Left colon (tissue), 2 donors: Measurements from ENCODE around the gene GABRR2. TPM values are rescaled to one million over a fixed set of nuclear protein-coding genes. Genes with fewer than 3 reads are reported as not detected.
"Not testable (repeated sequence)": the region's sequence is repeated elsewhere in the genome, so short reads cannot be mapped to it uniquely, and the experiment has no call there.

Experiments used
- ATAC-seq: fragments of 200-7000 bp; cut with Tn5 transposase; one replicate; pipeline ENCODE4 v1.9.1; 2020; ENCODE audit warnings: mild to moderate bottlenecking, moderate library complexity
- DNase-seq, 2 donors: peaks; one replicate each; pipeline ENCODE4 v3.0.0-alpha.2; 2020
- intact Hi-C, 2 donors: fragments of 100-400 bp; cut with DNase I in 1 of 2; cut with micrococcal nuclease in 1 of 2; formaldehyde crosslinking; loops; one replicate each; pipeline versions ENCODE4 v1.11.2 to v1.14.0; 2022; cut with DNase I, micrococcal nuclease
- total RNA-seq, 2 donors: library from RNA; stranded (reverse); fragmentation: NEBNext Ultra II Directional; extraction: Animal tissue kit (Norgen Biotek cat#: 25700); gene quantifications; one replicate each; pipeline ENCODE4 v1.2.1, GENCODE V29; 2021
- donor health status: DM: no; HTN: no; CAD: no.
- donor health status: DM: yes; HTN: yes; CAD: no.

The GABRR2 gene
- total RNA-seq, 2 donors from 2014 or later: 0.55 to 0.75 TPM

DNA sequence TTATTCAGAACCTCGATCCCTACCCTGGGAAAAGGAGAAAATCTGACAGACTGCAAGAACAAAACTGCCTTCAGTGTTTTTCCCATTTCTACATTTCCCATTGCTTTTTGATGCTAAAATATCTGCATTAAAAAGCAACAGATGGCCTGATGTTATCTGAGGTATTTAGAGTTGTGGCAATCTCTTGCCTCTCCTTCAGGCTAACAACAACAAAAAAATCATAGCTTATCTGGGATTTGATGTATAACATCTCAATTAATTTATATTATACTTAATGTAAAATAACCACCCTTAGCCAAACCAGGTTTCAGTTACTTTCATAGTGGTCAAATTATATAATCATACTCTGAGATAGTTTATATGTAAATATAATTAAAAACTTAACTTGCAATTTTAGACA, 15.8 kb upstream of the GABRR2 start:
- intact Hi-C loops: no loop called here
- ATAC-seq: no peak
- no peak for DNase-seq

DNA sequence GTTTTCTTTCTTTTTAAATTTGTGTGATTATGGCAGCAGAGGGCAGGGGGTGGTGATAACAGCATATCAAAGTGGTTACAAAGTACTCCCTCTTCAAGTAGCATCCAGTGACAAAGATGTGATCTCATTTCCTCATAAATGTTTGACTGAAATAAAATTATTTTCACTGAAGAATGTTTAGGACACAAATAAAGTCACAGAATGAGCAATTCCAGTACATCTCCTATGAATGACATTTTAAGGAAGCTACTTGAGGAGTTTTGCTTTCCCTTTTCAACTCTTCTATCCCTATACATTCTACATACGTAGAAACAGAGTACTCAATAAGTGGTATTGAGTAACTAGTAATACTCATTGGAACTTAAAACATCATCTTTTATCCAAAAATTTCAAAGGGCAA, 13.9 kb upstream of the GABRR2 start:
- intact Hi-C loops: no loop called here
- no peak for ATAC-seq

DNA sequence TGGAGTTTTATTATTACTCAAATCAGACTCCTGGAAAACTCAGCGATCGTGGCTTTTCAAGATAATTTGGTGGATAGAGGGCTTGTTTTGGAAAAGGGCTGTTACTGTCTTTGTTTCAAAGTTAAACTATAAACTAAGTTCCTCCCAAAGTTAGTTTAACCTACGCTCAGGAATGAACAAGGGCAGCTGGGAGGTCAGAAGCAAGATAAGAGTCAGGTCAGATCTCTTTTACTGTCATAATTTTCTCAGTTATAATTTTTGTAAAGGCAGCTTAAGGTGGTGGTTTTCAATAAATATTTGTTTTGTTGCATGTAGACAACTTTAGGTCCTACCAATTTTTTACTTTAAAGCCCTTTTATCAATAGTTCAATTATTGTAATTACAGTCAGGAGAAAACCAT, 9.2 kb upstream of the GABRR2 start:
- intact Hi-C loops: no loop called here
- no peak for DNase-seq
- ATAC-seq: no peak

More for the DNA sequence above, 13.9 kb upstream of the GABRR2 start:
- DNase-seq: no peak

DNA sequence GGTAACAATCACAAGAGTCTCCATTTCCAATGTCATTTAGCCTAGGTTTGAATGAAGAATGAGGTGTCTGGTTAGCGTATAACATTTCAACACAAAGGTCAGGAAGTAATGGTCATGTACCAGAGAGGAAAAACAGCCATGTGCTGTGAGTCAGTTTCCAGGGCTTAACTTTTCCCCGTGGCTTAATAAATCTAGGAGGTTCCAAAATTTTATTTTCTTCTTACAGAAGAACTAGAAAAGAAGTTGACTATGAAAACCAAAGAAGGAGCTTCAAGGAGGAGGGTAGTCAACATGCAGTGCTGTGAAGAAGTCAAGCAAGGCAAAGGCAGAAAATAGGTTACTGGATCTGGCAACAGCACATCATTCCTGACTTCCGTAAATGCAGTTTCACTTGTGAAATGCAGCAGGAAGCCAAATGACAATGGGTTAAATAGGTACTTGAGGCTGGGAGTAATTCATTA, 8.4 kb upstream of the GABRR2 start:
- DNase-seq: no peak
- ATAC-seq: no peak
- intact Hi-C loops: no loop called here

DNA sequence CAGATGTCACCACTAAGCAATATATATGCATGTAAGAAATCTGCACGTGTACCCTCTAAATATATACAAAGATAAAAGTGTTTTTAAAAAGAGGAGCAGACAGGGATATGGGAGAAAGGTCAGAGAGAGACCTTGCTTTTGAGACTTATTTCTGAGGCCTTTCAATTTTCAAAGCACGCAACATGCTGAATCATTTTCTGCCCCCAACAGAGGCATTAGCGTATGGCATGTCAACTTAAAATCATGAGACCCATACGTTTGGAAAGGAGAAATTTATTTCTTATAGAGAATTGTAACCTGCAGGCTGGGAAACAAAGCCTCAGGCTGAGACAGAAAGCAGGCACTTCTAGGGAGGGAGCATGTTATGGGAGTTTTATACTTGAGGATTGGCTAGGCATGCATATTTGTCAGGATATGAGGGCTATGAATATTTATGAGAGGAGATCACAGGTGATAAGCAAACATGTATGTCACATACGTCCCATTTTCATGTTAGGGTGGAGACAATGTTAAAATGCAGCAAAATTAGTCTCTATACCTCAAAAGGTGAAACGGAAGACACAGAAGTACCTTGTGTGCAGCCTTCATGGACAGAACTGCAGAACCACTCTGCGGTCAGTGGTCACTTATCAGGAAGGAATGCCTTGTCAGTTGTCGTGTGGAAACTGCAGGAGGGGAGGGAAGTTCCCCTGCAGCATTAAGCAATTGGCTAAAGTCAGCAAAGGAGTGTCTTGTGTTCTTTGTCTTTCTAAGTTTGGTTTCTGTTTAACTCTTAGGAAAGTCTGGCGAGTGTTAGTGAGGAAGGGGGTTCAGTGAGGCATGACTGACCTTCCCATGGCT, 6.3 kb upstream of the GABRR2 start:
- no peak for DNase-seq
- intact Hi-C loops: no loop called here

DNA sequence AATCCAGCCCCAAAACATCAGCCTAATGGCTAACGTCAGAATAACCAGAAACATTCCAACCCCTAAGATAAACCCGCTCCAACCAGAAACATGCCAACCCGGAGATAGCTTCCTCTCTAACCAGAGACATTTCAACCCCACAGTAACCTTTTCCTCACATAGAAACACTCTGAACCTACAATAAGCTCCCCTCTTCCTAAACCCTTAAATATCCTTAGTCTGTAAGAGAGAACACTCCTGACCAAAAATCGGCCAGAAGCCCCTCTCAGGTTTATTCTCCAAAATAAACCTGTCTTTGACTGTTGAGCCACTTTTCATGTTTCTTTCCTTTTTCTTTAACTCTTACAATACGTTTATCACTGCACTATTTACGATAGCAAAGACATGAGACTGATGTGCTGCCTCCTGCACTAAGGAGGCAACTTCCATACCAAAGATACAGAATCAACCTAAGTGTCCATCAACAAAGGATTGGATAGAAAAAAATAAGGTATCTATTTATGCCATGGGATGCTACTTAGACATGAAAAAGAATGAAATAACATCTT, 5.0 kb upstream of the GABRR2 start:
- intact Hi-C loops: no loop called here
- no peak for DNase-seq
- no peak for ATAC-seq

More for the DNA sequence above, 6.3 kb upstream of the GABRR2 start:
- ATAC-seq: peak; percentile 52

DNA sequence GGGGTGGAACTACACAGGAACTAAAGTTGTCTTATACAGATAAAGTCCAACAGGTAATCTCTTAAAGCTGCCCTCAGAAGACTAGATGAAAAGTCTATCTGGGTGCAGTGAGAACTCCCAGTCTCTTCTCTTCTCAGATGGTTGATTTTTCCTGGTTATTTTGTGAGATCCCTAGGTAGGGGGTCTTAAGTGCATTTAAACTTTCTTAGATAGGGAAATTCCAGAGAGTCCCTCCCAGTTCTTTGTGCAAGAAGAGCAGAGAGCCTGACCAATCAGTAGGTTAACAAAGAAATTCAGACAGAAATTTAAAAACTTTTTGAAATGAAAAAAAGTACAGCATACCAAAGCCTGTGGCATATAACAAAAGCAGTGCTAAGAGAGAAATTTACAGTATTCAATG, 2.0 kb upstream of the GABRR2 start:
- intact Hi-C loops: no loop called here
- DNase-seq (no peak), ATAC-seq (no peak)

DNA sequence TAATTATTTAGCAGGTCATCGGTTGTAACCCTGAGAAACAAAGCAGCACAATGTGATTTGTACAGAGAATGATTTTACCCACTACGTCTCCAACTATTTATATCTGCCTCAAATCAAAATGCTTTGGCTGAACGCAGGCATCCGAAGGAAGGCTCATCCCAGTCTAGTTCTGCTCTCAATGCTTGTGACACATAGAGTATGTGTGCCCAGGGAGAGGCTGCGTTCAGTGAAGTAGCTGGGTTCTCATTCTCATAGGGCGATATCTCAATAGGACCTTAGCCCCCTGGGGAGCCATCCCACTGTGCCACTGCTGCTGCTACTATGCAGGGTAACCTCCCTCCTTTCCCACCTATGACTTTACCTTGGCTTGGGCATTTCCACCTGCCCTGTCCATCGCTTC, 407 bp downstream of the GABRR2 start:
- intact Hi-C loops: no loop called here
- ATAC-seq: no peak
- DNase-seq: no peak

DNA sequence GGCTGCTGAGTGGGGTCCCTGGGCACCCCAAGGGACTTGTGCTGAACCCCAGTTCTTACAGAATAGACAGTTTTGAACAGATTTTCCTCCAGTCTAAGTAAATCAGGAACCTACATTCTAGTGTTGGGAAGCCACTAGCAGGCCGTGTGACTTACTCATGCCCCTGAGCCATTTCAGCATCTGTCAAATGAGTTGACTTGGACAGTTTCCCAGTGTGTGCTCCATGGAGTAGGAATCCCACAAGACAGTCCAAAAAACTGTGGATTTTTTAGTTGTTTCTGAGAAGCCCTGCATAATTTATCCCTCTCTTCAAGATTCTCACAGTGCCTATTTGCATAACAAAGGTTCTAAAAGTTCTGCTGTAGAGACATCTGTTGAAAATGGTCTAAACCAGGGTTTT, 2.1 kb downstream of the GABRR2 start:
- no peak for DNase-seq
- ATAC-seq: no peak
- intact Hi-C loops: no loop called here

DNA sequence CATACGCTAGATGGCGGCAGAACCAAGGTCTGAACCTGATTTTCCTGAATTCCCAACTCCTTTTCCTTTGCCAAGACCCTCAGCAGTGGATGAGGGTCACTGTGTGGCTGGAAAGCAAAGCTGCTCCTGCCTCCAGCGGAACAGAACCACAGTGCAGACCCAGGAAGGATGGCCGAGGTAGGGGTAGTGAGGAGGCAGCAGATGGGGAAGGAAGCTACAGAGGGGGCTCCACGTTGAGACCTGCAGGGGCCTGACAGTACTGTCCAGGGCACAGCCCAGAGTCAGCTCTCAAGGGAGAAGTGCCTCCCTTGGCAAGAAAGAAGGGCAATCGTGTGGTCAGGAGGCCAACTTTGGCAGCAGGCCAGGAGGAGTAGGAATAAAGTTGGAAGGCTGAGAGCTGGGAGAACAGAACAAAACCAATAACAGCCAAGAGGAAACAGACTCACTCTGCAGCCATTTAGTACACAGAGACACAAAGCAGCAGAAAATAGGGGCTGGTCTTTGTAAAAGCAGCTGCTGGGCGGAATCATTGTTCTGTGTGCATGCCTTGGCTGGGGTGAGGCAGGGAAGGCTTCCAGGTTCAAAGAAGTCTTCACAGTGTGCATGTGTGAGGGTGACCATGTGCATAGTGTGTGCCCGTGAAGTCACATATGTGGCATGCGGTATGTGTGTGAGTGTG, 3.1 kb downstream of the GABRR2 start:
- intact Hi-C loops: no loop called here
- DNase-seq: peak; percentile 62 to 64
- ATAC-seq: peak; percentile 82

DNA sequence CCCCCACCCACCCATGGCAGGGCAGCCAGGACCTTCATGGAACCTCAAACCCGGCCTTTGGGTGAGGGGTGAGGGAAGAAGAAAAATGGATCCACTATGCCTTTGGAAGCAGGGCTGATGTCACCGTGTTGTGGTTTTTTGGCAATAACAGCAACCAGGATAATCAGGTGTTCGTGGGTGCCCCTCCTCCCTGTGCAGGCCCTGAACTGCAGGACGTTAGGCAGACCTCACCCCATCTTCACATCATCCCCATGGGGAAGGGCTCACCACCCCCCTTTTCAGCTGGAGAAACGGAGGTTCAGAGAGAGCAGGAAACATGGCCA, 3.6 kb downstream of the GABRR2 start:
- no peak for DNase-seq
- intact Hi-C loops: no loop called here
- ATAC-seq: no peak

DNA sequence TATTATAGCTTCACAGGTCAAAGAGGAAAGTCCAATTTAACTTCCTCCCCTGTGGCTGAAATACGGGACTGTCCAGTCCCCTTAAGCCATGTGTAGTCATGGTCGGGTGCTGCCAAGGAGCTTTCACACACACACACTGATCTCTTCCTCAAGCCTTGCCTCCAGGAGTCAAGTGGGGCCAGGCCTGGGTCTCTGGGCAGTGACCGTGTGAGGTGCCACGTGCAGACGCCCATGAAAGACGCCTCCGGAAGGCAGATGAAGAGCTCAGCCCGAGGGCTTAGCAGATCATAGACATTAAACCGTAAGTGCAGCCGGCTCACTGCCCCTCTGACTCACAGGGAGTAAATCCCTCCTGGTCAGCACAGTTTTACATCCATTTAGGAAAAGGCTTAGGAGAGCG, 4.2 kb downstream of the GABRR2 start:
- intact Hi-C loops: no loop called here
- peak; percentile 56 for ATAC-seq
- DNase-seq: no peak

DNA sequence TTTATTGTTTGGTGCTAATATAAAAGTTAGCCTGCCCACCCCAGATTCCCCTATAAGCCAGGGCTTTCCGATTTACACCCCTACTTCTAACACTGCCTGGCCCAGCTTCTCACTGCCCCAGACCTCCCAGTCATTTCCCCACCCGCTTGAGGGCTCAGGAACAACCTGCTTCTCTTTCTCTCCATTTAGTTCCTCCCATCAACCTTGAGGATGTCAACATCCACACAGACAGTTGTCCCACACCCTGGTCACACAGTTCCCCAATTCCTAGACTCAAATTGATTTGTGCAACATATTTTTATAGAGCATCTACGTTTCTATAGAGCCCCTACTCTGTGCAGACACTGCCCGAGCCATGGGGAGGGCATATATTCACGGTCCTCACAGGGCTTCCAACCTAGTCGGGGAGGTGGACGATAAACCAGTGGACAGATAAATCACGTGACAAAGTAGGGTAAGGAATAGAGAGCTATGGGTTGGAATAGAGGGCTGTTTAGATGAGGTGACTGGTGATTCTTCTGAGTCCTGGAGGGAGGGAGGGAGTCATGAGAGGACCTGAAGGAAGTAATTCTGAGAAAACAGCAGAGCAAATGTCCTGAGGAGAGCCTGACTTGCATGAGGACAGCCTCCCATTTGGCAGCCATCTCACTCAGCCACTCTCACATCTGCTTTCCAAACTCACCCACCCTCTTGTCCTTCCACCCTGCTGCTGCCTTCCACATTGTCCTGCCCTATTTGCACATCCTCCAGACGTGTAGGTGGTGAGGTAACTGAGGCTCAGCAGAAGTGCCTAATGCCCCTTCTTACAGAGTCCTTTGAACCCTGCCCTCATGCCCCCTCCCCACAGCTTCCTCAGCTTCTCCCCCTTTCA, 6.3 kb downstream of the GABRR2 start:
- no peak for ATAC-seq
- no peak for DNase-seq
- intact Hi-C loops: no loop called here

DNA sequence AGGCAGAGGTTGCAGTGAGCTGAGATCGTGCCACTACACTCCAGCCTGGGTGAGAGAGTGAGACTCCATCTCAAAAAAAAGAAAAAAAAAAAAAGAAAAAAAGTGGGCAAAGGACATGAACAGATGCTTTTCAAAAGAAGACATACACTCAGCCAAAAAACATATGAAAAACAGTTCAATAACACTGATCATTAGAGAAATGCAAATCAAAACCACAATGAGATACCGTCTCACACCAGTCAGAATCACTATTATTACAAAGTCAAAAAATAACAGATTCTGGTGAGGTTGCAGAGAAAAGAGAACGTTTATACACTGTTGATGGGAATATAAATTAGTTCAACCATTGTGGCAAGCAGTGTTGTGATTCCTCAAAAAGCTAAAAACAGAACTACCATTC, 10.6 kb downstream of the GABRR2 start:
- intact Hi-C loops, DNase-seq, ATAC-seq: not testable (repeated sequence)

DNA sequence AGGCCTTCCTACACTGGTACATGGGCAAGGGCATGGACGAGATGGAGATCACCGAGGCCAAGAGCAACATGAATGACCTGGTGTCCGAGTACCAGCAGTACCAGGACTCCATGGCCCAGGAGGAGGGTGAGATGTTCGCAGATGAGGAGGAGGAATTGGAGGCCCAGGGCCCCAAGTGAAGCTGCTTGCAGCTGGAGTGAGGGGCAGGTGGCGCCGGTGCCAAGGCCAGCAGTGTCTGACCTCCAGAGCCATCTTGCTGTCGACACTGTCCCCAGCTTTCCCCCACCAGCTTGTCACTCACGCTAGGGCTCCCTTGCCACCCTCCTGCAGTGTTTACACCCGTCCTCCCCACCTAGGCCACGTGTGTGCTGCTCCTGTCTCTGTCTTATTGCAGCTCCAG, 12.2 kb downstream of the GABRR2 start:
- no peak for ATAC-seq
- no peak for DNase-seq
- intact Hi-C loops: no loop called here

DNA sequence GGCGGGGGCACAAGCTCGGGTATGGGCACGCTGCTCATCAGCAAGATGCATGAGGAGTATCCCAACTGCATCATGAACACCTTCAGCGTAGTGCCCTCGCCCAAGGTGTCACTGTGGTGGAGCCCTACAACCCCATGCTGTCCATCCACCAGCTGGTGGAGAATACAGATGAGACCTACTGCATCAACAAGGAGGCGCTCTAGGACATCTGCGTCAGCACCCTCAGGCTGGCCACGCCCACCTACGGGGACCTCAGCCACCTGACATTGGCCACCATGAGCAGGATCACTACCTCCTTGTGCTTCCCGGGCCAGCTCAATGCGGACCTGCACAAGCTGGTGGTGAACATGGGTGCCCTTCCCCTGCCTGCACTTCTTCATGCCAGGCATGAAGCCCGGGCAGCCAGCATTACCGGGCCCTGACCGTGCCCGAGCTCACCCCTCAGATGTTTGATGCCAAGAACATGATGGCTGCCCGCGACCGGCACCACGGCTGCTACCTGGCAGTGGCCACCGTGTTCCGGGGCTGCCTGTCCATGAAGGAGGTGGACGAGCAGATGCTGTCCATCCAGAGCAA, 12.8 kb downstream of the GABRR2 start:
- ATAC-seq (no peak), DNase-seq (no peak)
- intact Hi-C loops: no loop called here

DNA sequence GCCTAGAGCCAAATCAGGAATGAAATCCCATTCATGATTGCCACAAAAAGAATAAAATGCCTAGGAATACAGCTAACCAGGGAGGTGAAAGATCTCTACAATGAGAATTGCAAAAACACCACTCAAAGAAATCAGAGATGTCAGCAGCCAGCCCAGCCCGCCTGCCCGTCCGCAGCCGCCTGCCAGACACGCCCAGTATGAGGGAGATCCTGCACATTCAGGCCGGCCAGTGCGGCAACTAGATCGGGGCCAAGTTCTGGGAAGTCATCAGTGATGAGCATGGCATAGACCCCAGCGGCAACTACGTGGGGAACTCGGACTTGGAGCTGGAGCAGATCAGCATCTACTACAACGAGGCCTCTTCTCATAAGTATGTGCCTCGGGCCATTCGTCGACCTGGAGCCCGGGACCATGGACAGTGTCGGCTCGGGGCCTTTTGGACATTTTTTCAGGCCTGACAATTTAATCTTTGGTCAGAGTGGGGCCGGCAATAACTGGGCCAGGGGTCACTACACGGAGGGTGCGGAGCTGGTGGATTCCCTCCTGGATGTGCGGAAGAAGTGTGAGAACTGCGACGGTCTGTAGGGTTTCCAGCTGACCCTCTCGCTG, 13.4 kb downstream of the GABRR2 start:
- intact Hi-C loops: no loop called here
- ATAC-seq: no peak
- no peak for DNase-seq

DNA sequence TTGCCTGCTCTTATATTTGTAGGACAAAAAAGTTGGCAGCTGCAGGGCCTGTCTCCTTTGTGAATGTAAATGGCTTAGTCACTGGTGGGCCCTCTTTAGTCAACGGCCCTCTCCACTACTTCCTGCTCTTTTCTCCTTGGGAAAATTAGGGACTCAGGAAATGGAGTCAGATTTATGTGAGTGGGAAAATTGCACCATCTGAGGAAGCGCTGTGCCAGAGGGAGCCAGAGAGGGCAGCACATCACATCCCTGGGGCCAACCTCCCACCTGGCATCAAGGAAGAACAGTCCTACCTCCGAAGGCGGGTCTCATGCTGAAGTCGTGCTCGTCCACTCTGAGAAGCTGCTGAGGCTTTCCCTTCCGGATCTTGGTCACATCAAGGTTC, 15.6 kb downstream of the GABRR2 start:
- ATAC-seq (no peak), DNase-seq (no peak)
- intact Hi-C loops: no loop called here
